SK-N-SH treated with all-trans-retinoic acid at 6 μM for 48 hours (cell line): ENCODE data around the gene SERINC1.
"Not testable (repeated sequence)": the region's sequence is repeated elsewhere in the genome, so short reads cannot be mapped to it uniquely, and the experiment has no call there.

Experiments used
- ATAC-seq: fragments of 200-7000 bp; cut with Tn5 transposase; 3 replicates; pipeline ENCODE4 v1.9.1; 2020; ENCODE audit warnings: mild to moderate bottlenecking, moderate library complexity
- BACH2 ChIP-seq: fragments of 250-450 bp; sonication (Bioruptor Pico); IDR thresholded peaks from 2 replicates; pipeline ENCODE4 v1.9.0; 2021; ENCODE audit warnings: mild to moderate bottlenecking, borderline replicate concordance
- CSDC2 ChIP-seq: fragments of 250-450 bp; sonication (Bioruptor Pico); IDR thresholded peaks from 2 replicates; pipeline ENCODE4 v1.5.0; 2020; ENCODE audit warnings: mild to moderate bottlenecking, moderate library complexity
- ESRRG ChIP-seq: fragments of 250-450 bp; sonication (Bioruptor Pico); IDR thresholded peaks from 2 replicates; pipeline ENCODE4 v1.6.1; 2021; ENCODE audit warnings: mild to moderate bottlenecking
- GLIS3 ChIP-seq: fragments of 250-450 bp; sonication (Bioruptor Pico); IDR thresholded peaks from 2 replicates; pipeline ENCODE4 v1.5.0; 2020; ENCODE audit warnings: mild to moderate bottlenecking, moderate library complexity
- ISL1 ChIP-seq: fragments of 250-450 bp; sonication (Bioruptor Pico); IDR thresholded peaks from 2 replicates; pipeline ENCODE4 v2.1.2; 2022; ENCODE audit warnings: mild to moderate bottlenecking, moderate library complexity
- OSR1 ChIP-seq: fragments of 250-450 bp; sonication (Bioruptor Pico); IDR thresholded peaks from 2 replicates; pipeline ENCODE4 v1.8.0; 2022; ENCODE audit warnings: moderate library complexity, mild to moderate bottlenecking, inconsistent platforms
- PPARA ChIP-seq: fragments of 250-450 bp; sonication (Bioruptor Pico); IDR thresholded peaks from 2 replicates; pipeline ENCODE4 v1.5.0; 2020; ENCODE audit warnings: mild to moderate bottlenecking, borderline replicate concordance
- RARB ChIP-seq: fragments of 250-450 bp; sonication (Bioruptor Pico); IDR thresholded peaks from 2 replicates; pipeline ENCODE4 v1.8.0; 2021; ENCODE audit warnings: mild to moderate bottlenecking, moderate library complexity
- SNAI2 ChIP-seq: fragments of 250-450 bp; sonication (Bioruptor Pico); IDR thresholded peaks from 2 replicates; pipeline ENCODE4 v1.5.0; 2020; ENCODE audit warnings: mild to moderate bottlenecking, moderate library complexity
- TCF4 ChIP-seq: fragments of 250-450 bp; sonication (Bioruptor Pico); IDR thresholded peaks from 2 replicates; pipeline ENCODE4 v1.8.0; 2021; ENCODE audit warnings: mild to moderate bottlenecking, moderate library complexity, borderline replicate concordance
- TOX ChIP-seq: fragments of 250-450 bp; sonication (Bioruptor Pico); IDR thresholded peaks from 2 replicates; pipeline ENCODE4 v1.8.0; 2021; ENCODE audit warnings: mild to moderate bottlenecking, moderate library complexity, borderline replicate concordance
- ZC3H10 ChIP-seq: fragments of 250-450 bp; sonication (Bioruptor Pico); IDR thresholded peaks from 2 replicates; pipeline ENCODE4 v1.5.1; 2021; ENCODE audit warnings: mild to moderate bottlenecking, moderate library complexity
- ZFP3 ChIP-seq: fragments of 250-450 bp; sonication (Bioruptor Pico); IDR thresholded peaks from 2 replicates; pipeline ENCODE4 v1.5.0; 2020; ENCODE audit warnings: mild to moderate bottlenecking, moderate library complexity
- ZFP30 ChIP-seq: fragments of 450-650 bp; formaldehyde crosslinking; IDR thresholded peaks from 2 replicates; pipeline ENCODE4 v1.5.0; 2022; ENCODE audit warnings: mild to moderate bottlenecking, moderate library complexity
- ZNF565 ChIP-seq: fragments of 450-650 bp; formaldehyde crosslinking; conservative IDR thresholded peaks from 2 replicates; pipeline ENCODE4 v1.5.0; 2020; ENCODE audit warnings: low read depth, mild to moderate bottlenecking, moderate library complexity
- ZNF70 ChIP-seq: fragments of 450-650 bp; formaldehyde crosslinking; IDR thresholded peaks from 2 replicates; pipeline ENCODE4 v1.5.0; 2020; ENCODE audit warnings: mild to moderate bottlenecking, moderate library complexity
- TF ChIP-seq, protein P1 (sequence below): fragments of 250-450 bp; sonication (Bioruptor Pico); IDR thresholded peaks from 2 replicates; pipeline ENCODE4 v1.8.0; 2021; ENCODE audit warnings: low read depth, mild to moderate bottlenecking, moderate library complexity, borderline replicate concordance
- TF ChIP-seq, protein P2 (sequence below): fragments of 250-450 bp; sonication (Bioruptor Pico); IDR thresholded peaks from 2 replicates; pipeline ENCODE4 v1.5.1; 2021; ENCODE audit warnings: mild to moderate bottlenecking, moderate library complexity
- TF ChIP-seq, protein P3 (sequence below): fragments of 250-450 bp; sonication (Bioruptor Pico); IDR thresholded peaks from 2 replicates; pipeline ENCODE4 v1.8.0; 2020; ENCODE audit warnings: mild to moderate bottlenecking, moderate library complexity, borderline replicate concordance
- TF ChIP-seq, protein P4 (sequence below): fragments of 250-450 bp; sonication (Bioruptor Pico); IDR thresholded peaks from 2 replicates; pipeline ENCODE4 v1.5.1; 2020; ENCODE audit warnings: low read depth, mild to moderate bottlenecking, moderate library complexity

Gene SERINC1

DNA sequence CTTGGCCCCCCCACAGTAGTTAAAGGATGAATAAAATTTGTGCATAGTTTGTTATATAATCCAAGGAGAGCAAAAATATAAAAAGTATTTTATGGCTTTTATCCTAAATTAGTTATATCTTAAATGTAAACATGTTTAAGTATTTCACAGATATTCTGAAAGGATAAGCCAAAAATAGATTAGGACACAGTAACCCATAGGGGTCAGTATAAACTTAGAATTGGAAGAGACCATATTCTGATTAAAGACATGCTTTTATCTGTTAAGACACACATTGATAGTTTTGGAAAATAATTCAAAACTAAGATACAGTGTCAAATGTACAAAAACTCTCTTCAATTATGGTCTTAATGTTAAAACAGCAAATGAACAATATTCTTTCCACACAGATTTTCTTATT, 4.5 kb upstream of the SERINC1 start:
- no peak for ATAC-seq
- no peak for TF ChIP-seq OSR1 (CRISPR knock-in tag)
- TF ChIP-seq ZC3H10, result no peak
- no peak for TF ChIP-seq ESRRG (CRISPR knock-in tag)
- TF ChIP-seq, protein P1, sequence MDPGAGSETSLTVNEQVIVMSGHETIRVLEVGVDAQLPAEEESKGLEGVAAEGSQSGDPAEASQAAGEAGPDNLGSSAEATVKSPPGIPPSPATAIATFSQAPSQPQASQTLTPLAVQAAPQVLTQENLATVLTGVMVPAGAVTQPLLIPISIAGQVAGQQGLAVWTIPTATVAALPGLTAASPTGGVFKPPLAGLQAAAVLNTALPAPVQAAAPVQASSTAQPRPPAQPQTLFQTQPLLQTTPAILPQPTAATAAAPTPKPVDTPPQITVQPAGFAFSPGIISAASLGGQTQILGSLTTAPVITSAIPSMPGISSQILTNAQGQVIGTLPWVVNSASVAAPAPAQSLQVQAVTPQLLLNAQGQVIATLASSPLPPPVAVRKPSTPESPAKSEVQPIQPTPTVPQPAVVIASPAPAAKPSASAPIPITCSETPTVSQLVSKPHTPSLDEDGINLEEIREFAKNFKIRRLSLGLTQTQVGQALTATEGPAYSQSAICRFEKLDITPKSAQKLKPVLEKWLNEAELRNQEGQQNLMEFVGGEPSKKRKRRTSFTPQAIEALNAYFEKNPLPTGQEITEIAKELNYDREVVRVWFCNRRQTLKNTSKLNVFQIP (CRISPR knock-in tag), result no peak
- TF ChIP-seq SNAI2 (CRISPR knock-in tag), result no peak
- TF ChIP-seq ZNF70, result no peak
- no peak for TF ChIP-seq CSDC2 (CRISPR knock-in tag)
- TF ChIP-seq ZNF565 (CRISPR knock-in tag), result no peak
- TF ChIP-seq, protein P2, sequence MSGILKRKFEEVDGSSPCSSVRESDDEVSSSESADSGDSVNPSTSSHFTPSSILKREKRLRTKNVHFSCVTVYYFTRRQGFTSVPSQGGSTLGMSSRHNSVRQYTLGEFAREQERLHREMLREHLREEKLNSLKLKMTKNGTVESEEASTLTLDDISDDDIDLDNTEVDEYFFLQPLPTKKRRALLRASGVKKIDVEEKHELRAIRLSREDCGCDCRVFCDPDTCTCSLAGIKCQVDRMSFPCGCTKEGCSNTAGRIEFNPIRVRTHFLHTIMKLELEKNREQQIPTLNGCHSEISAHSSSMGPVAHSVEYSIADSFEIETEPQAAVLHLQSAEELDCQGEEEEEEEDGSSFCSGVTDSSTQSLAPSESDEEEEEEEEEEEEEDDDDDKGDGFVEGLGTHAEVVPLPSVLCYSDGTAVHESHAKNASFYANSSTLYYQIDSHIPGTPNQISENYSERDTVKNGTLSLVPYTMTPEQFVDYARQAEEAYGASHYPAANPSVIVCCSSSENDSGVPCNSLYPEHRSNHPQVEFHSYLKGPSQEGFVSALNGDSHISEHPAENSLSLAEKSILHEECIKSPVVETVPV (CRISPR knock-in tag), result no peak
- TF ChIP-seq RARB (CRISPR knock-in tag), result no peak
- no peak for TF ChIP-seq TOX (CRISPR knock-in tag)
- TF ChIP-seq ZFP3 (CRISPR knock-in tag), result no peak
- TF ChIP-seq, all 23 proteins: peak for 0

DNA sequence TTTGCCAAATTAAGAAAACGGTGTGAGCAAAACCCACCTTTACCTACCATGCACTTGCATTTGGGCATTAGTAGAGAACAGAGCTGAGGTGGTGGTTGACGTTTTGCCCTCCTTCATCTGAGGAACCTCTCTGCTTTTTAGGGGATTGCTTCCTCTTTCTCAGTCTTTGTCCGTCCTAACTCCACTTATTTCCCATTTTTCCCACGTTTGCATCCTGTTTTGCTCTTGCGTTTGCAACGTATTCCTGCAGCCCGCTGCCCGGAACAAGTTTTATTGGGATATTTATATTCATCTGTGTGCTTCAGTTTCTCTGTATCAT, 374 bp upstream of the SERINC1 start:
- peak; percentile 63 for ATAC-seq
- TF ChIP-seq, protein P3, sequence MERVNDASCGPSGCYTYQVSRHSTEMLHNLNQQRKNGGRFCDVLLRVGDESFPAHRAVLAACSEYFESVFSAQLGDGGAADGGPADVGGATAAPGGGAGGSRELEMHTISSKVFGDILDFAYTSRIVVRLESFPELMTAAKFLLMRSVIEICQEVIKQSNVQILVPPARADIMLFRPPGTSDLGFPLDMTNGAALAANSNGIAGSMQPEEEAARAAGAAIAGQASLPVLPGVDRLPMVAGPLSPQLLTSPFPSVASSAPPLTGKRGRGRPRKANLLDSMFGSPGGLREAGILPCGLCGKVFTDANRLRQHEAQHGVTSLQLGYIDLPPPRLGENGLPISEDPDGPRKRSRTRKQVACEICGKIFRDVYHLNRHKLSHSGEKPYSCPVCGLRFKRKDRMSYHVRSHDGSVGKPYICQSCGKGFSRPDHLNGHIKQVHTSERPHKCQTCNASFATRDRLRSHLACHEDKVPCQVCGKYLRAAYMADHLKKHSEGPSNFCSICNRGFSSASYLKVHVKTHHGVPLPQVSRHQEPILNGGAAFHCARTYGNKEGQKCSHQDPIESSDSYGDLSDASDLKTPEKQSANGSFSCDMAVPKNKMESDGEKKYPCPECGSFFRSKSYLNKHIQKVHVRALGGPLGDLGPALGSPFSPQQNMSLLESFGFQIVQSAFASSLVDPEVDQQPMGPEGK (CRISPR knock-in tag), result no peak
- TF ChIP-seq, protein P2 (CRISPR knock-in tag), result no peak
- TF ChIP-seq ZNF565 (CRISPR knock-in tag), result no peak

DNA sequence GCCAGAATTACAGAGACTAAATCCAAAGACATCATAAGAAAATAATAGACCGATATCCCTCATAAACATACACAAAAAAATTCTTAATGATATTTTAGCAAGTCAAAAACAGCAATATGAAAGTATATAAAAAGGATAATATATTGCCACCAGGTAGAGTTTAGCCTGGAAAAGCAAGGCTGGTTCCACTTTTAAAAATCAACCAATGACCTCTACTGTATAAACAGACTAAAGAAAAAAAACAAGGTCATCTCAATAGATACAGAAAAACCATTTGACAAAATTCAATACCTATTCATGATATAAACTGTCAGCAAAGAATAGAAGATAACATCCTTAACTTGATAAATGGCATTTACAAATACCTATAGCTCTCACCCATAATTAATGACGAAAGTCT, 9.7 kb downstream of the SERINC1 start:
- no peak for ATAC-seq

DNA sequence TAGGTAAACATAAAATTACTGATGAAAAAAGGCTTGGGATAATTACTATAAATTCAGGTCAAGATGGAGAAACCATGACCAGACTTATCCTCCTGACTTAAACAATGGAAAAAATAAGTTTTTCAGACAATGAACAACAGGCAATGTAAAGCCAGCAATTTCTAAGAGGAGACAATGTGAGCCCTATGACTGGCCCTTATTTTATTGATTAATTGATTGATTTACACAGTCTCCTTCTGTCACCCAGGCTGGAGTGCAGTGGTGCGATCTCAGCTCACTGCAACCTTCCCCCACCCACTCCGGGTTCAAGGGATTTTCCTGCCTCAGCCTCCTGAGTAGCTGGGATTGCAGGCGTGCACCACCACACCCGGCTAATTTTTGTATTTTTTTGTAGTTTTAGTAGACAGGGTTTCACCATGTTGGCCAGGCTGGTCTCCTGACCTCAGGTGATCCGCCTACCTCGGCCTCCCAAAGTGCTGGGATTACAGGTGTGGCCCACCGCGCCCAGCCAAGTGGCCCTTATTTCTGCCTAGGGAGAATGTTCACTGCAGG, 11.7 kb downstream of the SERINC1 start:
- ATAC-seq, result not testable (repeated sequence)

More for the DNA sequence above, 9.7 kb downstream of the SERINC1 start:
- TF ChIP-seq OSR1 (CRISPR knock-in tag), result no peak
- TF ChIP-seq ZC3H10, result no peak
- TF ChIP-seq ZNF70, result no peak
- TF ChIP-seq ZFP30 (CRISPR knock-in tag), result no peak
- TF ChIP-seq, protein P4, sequence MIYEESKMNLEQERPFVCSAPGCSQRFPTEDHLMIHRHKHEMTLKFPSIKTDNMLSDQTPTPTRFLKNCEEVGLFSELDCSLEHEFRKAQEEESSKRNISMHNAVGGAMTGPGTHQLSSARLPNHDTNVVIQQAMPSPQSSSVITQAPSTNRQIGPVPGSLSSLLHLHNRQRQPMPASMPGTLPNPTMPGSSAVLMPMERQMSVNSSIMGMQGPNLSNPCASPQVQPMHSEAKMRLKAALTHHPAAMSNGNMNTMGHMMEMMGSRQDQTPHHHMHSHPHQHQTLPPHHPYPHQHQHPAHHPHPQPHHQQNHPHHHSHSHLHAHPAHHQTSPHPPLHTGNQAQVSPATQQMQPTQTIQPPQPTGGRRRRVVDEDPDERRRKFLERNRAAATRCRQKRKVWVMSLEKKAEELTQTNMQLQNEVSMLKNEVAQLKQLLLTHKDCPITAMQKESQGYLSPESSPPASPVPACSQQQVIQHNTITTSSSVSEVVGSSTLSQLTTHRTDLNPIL (CRISPR knock-in tag), result no peak
- TF ChIP-seq TOX (CRISPR knock-in tag), result no peak
- TF ChIP-seq TCF4 (CRISPR knock-in tag), result no peak
- TF ChIP-seq, protein P3 (CRISPR knock-in tag), result no peak
- no peak for TF ChIP-seq CSDC2 (CRISPR knock-in tag)
- no peak for TF ChIP-seq ISL1 (CRISPR knock-in tag)
- TF ChIP-seq RARB (CRISPR knock-in tag), result no peak
- TF ChIP-seq PPARA (CRISPR knock-in tag), result no peak
- TF ChIP-seq GLIS3 (CRISPR knock-in tag), result no peak
- no peak for TF ChIP-seq BACH2
- TF ChIP-seq ZNF565 (CRISPR knock-in tag), result no peak
- TF ChIP-seq ZFP3 (CRISPR knock-in tag), result no peak
- TF ChIP-seq, protein P1 (CRISPR knock-in tag), result no peak
